Stimulated activated CD8-positive, alpha-beta memory T cell treated with anti-CD3 and anti-CD28 coated beads, Interleukin-12 subunit alpha, Interleukin-12 subunit beta, amount 100 ng/mL, for 4 hours (primary cell): ENCODE data around the gene MOCS2.

Experiments used
- DNase-seq: peaks from one replicate; pipeline ENCODE4 v3.0.0-alpha.2; 2020; ENCODE audit warnings: low read depth

MOCS2 gene

GRCh38 chr5:53092242-53092641 is 17.3 kb downstream of the MOCS2 start:
- no peak for DNase-seq

DNA sequence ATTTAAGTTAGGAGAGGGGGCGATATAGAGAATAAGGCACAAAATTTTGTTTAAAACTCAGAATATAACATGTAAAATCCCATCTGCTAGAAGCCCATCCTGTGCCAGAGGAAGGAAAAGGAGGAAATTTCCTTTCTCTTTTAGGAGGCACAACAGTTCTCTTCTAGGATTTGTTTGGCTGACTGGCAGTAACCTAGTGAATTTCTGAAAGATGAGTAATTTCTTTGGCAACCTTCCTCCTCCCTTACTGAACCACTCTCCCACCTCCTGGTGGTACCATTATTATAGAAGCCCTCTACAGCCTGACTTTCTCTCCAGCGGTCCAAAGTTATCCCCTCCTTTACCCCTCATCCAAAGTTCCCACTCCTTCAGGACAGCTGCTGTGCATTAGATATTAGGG is 18.3 kb downstream of the MOCS2 start:
- no peak for DNase-seq

DNA sequence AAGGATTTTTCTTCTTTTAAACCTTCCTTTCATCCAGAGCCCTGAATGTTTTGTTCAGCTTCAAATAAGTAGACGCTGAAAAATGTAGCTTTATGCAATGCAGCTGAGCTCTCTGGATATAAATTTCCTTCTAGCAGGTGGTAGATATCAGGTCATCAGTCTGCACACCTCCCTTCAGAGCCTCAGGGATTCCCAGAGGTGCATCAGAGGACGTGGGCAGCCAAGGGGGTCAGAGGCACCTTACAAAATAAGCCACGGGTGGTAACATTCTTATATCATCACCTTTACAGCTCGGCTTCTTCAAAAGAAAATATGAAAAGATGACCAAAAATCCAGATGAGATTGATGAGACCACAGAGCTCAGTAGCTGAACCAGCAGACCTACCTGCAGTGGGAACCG is 19.3 kb downstream of the MOCS2 start:
- no peak for DNase-seq

DNA sequence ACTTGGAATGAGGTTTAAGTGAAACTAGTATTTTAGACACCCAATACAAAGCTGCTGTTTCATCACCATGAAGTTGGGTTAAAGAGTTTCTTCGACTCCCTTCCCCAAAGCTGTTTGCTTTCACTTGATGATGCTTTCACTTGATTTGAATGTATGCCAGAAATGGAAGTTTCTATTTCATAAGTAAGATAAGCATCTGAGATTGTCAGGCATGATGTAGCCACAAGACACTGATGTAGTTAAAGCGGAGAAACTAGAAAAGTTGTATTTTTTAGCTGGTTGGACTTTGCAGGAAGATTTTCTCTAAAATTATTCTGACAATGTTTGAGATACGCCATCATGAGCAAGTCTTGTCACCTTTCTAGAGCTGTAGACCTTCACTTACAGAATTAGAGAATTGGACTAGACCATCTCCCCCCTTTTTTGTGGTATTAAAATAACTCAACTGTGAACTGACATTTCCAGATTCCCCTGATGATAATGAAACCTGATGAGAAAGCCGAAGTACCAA is 20.0 kb downstream of the MOCS2 start:
- no peak for DNase-seq

- no peak for DNase-seq
These were observed 21.9 kb downstream of the MOCS2 start for GRCh38 chr5:53087621-53088121.

DNA sequence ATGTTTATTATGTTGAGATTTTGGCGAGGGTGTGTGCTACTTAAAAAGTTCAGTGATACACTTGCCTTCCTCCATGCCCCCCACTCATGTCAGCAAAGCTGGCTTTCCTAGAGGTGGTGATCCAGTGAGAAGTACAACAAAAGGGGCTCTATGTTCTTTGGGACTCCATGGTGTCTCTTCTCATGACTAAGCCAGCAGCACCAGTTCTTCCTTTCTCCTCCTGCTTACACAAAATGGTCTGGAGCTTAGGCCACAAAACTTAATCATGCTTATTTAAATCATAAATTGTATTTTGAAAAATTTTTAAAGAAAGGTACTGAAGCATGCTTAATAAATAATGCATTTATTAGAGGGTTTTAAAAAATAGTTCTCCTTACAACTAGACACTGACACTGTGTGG is 22.4 kb downstream of the MOCS2 start:
- DNase-seq, result no peak

- no peak for DNase-seq
These were observed 24.9 kb downstream of the MOCS2 start for GRCh38 chr5:53084546-53085255.

GRCh38 chr5:53083927-53084326 is 25.6 kb downstream of the MOCS2 start:
- no peak for DNase-seq

GRCh38 chr5:53080271-53080670 is 29.3 kb downstream of the MOCS2 start:
- DNase-seq, result no peak

- DNase-seq, result no peak
These were observed 33.5 kb downstream of the MOCS2 start for GRCh38 chr5:53076014-53076583.

DNA sequence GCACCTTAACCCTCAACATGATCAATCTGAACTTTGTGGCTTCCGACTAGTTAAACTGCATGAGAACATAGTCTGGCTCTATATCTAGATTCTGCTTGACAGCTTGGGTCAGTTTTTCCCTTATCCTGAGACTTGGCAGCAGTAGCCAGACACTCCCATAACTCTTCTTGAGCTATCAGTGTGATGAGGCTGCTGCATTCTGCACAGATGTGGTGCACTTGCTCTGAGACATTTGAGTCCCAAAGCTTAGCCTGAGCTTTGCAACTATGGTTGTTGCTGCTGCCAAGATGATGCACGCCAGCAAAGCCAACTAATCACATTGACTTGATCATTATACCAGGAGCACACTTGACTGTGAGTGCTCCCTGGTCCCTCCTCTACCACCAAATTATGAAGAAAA is 36.2 kb downstream of the MOCS2 start:
- DNase-seq, result no peak

GRCh38 chr5:53071738-53072137 is 37.8 kb downstream of the MOCS2 start:
- DNase-seq, result no peak

GRCh38 chr5:53071298-53071697 is 38.3 kb downstream of the MOCS2 start:
- no peak for DNase-seq

DNA sequence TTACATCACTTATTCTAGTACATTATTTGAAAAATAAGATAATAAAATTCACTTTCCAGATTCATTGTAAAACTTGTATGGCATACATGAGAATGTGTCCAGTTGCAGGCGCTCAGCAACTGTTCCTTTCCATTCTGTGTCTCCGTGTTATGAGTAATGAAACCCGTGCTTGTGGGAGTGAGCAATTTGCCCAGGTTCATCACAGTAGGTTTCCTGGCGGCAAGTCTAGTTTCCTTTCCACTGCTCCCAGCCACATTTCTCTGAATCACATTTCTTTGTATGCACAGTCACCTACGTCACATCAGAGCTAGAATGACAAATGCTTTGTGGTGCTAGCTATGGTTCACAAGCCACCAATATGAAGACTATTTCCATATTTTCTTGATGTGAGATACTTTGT is 39.9 kb downstream of the MOCS2 start:
- DNase-seq, result no peak

GRCh38 chr5:53068291-53068836 is 41.2 kb downstream of the MOCS2 start:
- DNase-seq, result no peak

GRCh38 chr5:53067641-53068040 is 41.9 kb downstream of the MOCS2 start:
- DNase-seq, result no peak

DNA sequence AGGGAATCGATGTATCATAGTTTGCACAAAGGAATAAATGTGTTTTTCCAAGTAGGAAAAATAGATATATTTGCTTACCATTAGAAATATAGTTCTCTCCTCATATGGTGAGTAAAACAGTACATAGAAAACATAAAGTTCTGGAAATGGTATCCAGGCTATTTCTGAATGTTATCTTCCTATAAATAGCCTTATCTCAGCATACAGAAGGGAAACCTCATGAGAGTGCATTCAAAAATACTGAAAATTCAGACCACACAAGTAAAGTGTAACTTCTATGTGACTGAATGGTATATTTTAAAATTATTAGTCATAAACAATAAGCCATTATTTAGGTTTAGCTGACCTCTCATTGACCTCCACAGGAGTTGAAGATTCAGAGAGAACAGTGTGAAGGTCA is 43.5 kb downstream of the MOCS2 start:
- DNase-seq, result no peak

- no peak for DNase-seq
These were observed 45.8 kb downstream of the MOCS2 start for GRCh38 chr5:53063791-53064190.

- no peak for DNase-seq
These were observed 46.4 kb downstream of the MOCS2 start for GRCh38 chr5:53063176-53063575.

GRCh38 chr5:53059281-53059680 is 50.3 kb downstream of the MOCS2 start:
- DNase-seq, result no peak

DNA sequence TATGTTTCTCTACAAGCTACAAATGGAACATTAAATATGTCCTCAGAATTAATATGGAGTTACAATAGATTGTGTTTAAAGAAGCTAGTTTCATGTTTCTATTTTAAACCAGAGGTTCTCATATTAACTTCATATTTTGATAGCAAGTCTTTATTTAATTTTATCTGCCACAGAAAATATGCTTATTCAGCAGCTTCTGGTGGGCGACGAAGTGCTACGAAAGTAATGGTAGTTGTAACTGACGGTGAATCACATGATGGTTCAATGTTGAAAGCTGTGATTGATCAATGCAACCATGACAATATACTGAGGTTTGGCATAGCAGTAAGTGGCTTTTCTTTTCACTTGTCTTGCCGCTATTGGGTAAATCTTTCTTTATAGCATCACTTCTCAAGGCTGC is 54.2 kb downstream of the MOCS2 start:
- no peak for DNase-seq

GRCh38 chr5:53053364-53053763 is 56.2 kb downstream of the MOCS2 start:
- no peak for DNase-seq

DNA sequence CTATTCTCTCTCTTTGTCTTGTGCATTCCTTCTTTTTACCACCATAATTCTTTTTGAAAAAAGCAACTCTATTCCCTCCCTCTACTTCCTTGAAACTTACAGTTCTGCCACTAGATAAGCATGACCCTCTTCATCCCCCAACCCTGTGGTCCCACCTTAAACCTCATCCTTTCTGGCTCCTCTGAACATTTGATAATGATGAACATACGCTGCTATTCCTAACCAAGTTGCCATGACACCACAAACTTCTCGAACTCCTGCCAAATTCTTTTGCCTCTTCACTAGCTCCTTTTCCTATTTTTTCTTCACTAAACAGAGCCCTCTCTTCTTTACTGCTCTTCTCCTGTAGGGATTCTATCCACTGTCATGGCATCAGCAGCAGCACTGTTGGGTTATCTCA is 57.1 kb downstream of the MOCS2 start:
- DNase-seq, result no peak

DNA sequence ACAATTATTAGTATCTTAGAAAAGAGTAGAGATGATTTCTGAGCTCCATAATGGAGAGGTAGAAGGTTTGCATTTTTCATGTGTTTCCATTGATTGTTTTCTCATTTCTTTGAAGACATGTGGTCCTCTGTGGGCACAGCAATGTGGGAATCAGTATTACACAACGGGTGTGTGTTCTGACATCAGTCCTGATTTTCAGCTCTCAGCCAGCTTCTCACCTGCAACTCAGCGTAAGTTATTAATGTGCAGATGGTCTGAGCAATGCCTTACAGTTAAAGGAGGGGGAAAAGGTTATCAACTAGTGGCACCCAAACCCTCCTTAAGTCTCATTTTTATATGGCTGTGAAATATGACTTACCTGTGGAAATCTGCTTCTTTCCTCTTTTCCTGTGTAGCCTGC is 61.3 kb downstream of the MOCS2 start:
- no peak for DNase-seq
